ENCODE measurements around the gene JUNB.

Gene JUNB

DNA sequence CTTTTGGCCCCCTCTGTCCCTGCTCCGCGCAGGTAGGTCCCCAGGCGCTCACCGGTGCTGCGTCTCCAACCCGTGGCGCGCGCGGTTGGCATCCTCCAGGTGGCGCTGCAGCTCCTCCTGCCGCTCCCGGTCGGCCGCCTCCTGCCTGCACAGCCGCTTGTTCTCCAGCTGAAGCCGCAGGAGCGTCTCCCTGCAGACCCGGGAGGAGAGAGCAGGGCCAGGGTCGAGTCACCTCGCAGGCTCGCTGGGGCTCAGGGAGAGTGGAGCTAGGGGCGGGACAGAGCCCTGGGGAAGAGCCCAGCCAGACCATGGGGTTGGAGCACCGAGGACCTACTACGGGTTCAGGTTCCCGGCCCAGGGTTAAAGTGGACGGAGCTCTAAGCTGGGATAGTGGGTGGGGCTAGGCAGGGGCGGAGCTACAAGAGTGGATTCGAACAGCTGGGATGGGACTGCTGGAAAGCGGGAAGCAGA lies 25.2 kb upstream of the JUNB start:
- no peak for ATAC-seq
- no peak for TF ChIP-seq SNAI2 (CRISPR knock-in tag; IDR thresholded peaks at IDR 0.05)
- no peak for TF ChIP-seq ZFP30 (CRISPR knock-in tag; IDR thresholded peaks at IDR 0.05)
- TF ChIP-seq, protein P1, sequence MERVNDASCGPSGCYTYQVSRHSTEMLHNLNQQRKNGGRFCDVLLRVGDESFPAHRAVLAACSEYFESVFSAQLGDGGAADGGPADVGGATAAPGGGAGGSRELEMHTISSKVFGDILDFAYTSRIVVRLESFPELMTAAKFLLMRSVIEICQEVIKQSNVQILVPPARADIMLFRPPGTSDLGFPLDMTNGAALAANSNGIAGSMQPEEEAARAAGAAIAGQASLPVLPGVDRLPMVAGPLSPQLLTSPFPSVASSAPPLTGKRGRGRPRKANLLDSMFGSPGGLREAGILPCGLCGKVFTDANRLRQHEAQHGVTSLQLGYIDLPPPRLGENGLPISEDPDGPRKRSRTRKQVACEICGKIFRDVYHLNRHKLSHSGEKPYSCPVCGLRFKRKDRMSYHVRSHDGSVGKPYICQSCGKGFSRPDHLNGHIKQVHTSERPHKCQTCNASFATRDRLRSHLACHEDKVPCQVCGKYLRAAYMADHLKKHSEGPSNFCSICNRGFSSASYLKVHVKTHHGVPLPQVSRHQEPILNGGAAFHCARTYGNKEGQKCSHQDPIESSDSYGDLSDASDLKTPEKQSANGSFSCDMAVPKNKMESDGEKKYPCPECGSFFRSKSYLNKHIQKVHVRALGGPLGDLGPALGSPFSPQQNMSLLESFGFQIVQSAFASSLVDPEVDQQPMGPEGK (CRISPR knock-in tag; IDR thresholded peaks at IDR 0.05; ENCODE audit: borderline replicate concordance): no peak
- no peak for TF ChIP-seq RARB (CRISPR knock-in tag; IDR thresholded peaks at IDR 0.05)
- TF ChIP-seq ZNF70 (CRISPR knock-in tag; IDR thresholded peaks at IDR 0.05): no peak
- TF ChIP-seq TSHZ2 (CRISPR knock-in tag; IDR thresholded peaks at IDR 0.05): no peak
- no peak for TF ChIP-seq CREB5 (CRISPR knock-in tag; IDR thresholded peaks at IDR 0.05; ENCODE audit: low read depth)
- TF ChIP-seq OSR1 (CRISPR knock-in tag; IDR thresholded peaks at IDR 0.05): no peak

DNA sequence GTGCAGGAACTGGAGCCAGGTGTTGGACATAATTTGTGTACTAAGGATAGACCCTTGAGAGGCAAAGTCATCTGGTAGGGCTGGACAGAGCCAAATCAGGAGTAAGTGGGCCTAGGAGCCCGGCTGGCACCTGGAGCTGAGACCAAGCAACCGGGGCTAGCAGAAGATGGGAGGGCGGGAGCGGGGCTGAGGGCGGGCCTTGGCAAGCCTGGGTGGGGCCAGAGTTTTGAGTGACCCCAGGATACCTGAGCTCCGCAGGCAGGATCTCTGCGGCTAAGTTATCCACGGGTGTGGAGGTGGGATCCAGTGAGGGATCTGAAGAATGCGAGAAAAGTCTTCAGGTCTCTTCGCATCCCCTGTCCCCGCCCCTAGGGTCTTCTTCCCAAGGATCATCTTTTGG lies 24.1 kb upstream of the JUNB start:
- TF ChIP-seq ZNF8 (CRISPR knock-in tag; IDR thresholded peaks at IDR 0.05): no peak
- no peak for ATAC-seq

DNA sequence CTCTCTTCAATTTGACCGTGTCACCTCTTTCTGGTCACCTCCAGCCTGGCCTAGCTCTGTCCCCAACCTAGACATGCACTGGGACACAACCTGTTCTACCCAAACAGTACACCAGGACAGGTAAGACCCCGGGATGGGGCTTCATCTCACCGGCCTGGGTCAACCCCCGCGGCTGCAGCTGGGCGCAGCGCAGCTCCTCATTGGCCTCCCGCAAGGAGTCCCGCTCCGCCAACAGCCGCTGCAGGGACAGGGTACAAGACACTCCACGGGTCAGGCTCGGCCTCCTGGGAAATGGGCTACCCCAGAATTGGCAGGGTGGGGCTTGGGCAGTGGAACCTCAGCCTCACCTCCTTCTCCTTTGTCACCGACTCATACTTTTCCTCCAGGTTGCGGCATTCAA lies 23.6 kb upstream of the JUNB start:
- ATAC-seq: no peak
- TF ChIP-seq ZNF8 (CRISPR knock-in tag; IDR thresholded peaks at IDR 0.05) (no peak), RARB (CRISPR knock-in tag; IDR thresholded peaks at IDR 0.05) (no peak), CSRNP3 (CRISPR knock-in tag; IDR thresholded peaks at IDR 0.05) (no peak), OSR1 (CRISPR knock-in tag; IDR thresholded peaks at IDR 0.05) (no peak), ARNTL (CRISPR knock-in tag; IDR thresholded peaks at IDR 0.05; ENCODE audit: borderline replicate concordance, low read depth) (no peak), TCF4 (CRISPR knock-in tag; IDR thresholded peaks at IDR 0.05; ENCODE audit: borderline replicate concordance) (no peak), CSDC2 (CRISPR knock-in tag; IDR thresholded peaks at IDR 0.05) (no peak), POU6F1 (CRISPR knock-in tag; IDR thresholded peaks at IDR 0.05; ENCODE audit: borderline replicate concordance, low read depth) (no peak), ZNF70 (CRISPR knock-in tag; IDR thresholded peaks at IDR 0.05) (no peak), BACH2 (CRISPR knock-in tag; IDR thresholded peaks at IDR 0.05; ENCODE audit: borderline replicate concordance) (no peak), ESRRG (CRISPR knock-in tag; IDR thresholded peaks at IDR 0.05) (no peak), GLIS3 (CRISPR knock-in tag; IDR thresholded peaks at IDR 0.05) (no peak), ZFP3 (CRISPR knock-in tag; IDR thresholded peaks at IDR 0.05) (no peak), ZC3H10 (CRISPR knock-in tag; IDR thresholded peaks at IDR 0.05) (no peak), PPARA (CRISPR knock-in tag; IDR thresholded peaks at IDR 0.05; ENCODE audit: borderline replicate concordance) (no peak), ZNF565 (CRISPR knock-in tag; conservative IDR thresholded peaks at IDR 0.05; ENCODE audit: low read depth) (no peak)
- TF ChIP-seq, protein P1 (CRISPR knock-in tag; IDR thresholded peaks at IDR 0.05; ENCODE audit: borderline replicate concordance): no peak
